Measurements from ENCODE around the gene CTNNBL1. TPM values are rescaled to one million over a fixed set of nuclear protein-coding genes. Genes with fewer than 3 reads are reported as not detected.

Gene CTNNBL1
- total and polyA plus RNA-seq, 2 experiments from 2014 or later, result 36.3 to 68.7 TPM

- TF ChIP-seq ZNF462 (CRISPR knock-in tag; IDR thresholded peaks at IDR 0.05), result no peak
- TF ChIP-seq CREB1 (CRISPR knock-in tag; IDR thresholded peaks at IDR 0.05; ENCODE audit: low read depth), result no peak
- no peak for TF ChIP-seq ZNF331 (CRISPR knock-in tag; IDR thresholded peaks at IDR 0.05; ENCODE audit: low read depth)
- no peak for TF ChIP-seq CTCF (conservative IDR thresholded peaks at IDR 0.05; ENCODE audit: low read depth in 2 of 2)
- no peak for TF ChIP-seq STAT1 (IDR thresholded peaks at IDR 0.05; ENCODE audit: unreplicated experiment)
- no peak for TF ChIP-seq JUNB (IDR thresholded peaks at IDR 0.05; ENCODE audit: unreplicated experiment)
These were observed 97.1 kb downstream of the CTNNBL1 start (continued) for GRCh38 chr20:37790900-37791299.

- Histone ChIP-seq H3K27ac (ENCODE audit: low read depth) (no peak overlapping the region), H3K27me3 (ENCODE audit: insufficient read depth) (no peaks in the 10 kb centered on the region), H3F3A (replicated peaks; ENCODE audit: low read depth) (no peaks in the 10 kb centered on the region), H2AFZ (no peak overlapping the region), H3K4me3 (no peak overlapping the region), H3K79me2 (replicated peaks; ENCODE audit: insufficient read depth) (no peaks in the 10 kb centered on the region), H3K36me3 (ENCODE audit: insufficient read depth) (peaks cover 7% of the 10 kb centered on the region; the same call in 1 of the 2 replicates), H3K4me1 (ENCODE audit: insufficient read depth) (no peaks in the 10 kb centered on the region), H3K4me2 (no peak overlapping the region), H3K9me2 (ENCODE audit: insufficient read depth) (no peaks in the 10 kb centered on the region; the same call in 1 of the 2 replicates), H4K20me1 (replicated peaks; ENCODE audit: insufficient read depth) (no peaks in the 10 kb centered on the region; the same call in 1 of the 2 replicates)
- no peak for DNase-seq (ENCODE audit: low spot score)
- Mint-ChIP-seq H3K4me1 (peaks cover 3% of the 10 kb centered on the region; the same call in 1 of the 3 replicates), H3K4me3 (no peak overlapping the region), H3K27ac (no peak overlapping the region), H3K27me3 (ENCODE audit: insufficient read depth, low read depth, poor library complexity) (no peaks in the 10 kb centered on the region), H3K9me3 (peaks cover 14% of the 10 kb centered on the region; the same call in 2 of the 3 replicates), H3K36me3 (ENCODE audit: low read depth) (peaks cover 13% of the 10 kb centered on the region)
- ATAC-seq, result no peak
- TF ChIP-seq STAT1 (IDR thresholded peaks at IDR 0.05; ENCODE audit: unreplicated experiment) (no peak), ETS1 (IDR thresholded peaks at IDR 0.05) (no peak), CTCF (conservative IDR thresholded peaks at IDR 0.05; ENCODE audit: low read depth in 2 of 2) (no peak), CREB1 (CRISPR knock-in tag; IDR thresholded peaks at IDR 0.05; ENCODE audit: low read depth) (no peak), POLR2AphosphoS5 (IDR thresholded peaks at IDR 0.05; ENCODE audit: low read depth) (no peak), JUNB (IDR thresholded peaks at IDR 0.05; ENCODE audit: unreplicated experiment) (no peak), ZNF331 (CRISPR knock-in tag; IDR thresholded peaks at IDR 0.05; ENCODE audit: low read depth) (no peak), ZNF114 (CRISPR knock-in tag; IDR thresholded peaks at IDR 0.05) (no peak), EZH2phosphoT487 (IDR thresholded peaks at IDR 0.05; ENCODE audit: unreplicated experiment) (no peak), EZH2 (IDR thresholded peaks at IDR 0.05; ENCODE audit: low read depth, unreplicated experiment) (no peak), NANOG (IDR thresholded peaks at IDR 0.05; ENCODE audit: borderline replicate concordance) (no peak)
These were observed 102.3 kb downstream of the CTNNBL1 start for GRCh38 chr20:37796121-37796520.

All from GM23338 (cell line).